Suprapubic skin (tissue), 4 donors: Measurements from ENCODE around the gene TAF9B. TPM values are rescaled to one million over a fixed set of nuclear protein-coding genes. Genes with fewer than 3 reads are reported as not detected.
"Not testable (repeated sequence)": the region's sequence is repeated elsewhere in the genome, so short reads cannot be mapped to it uniquely, and the experiment has no call there.

Experiments
- DNase-seq, 2 donors: peaks; one replicate each; pipeline ENCODE4 v3.0.0-alpha.2; 2019; ENCODE audit warnings: low spot score in 2 of 2
- H3K27ac ChIP-seq: fragments of 200-600 bp; sonication (generic); one replicate; pipeline ENCODE4 v1.5.1; 2019
- H3K27me3 ChIP-seq: fragments of 200-600 bp; sonication (generic); one replicate; pipeline ENCODE4 v1.5.1; 2019
- H3K36me3 ChIP-seq: fragments of 200-600 bp; sonication (generic); one replicate; pipeline ENCODE4 v1.5.1; 2019
- H3K4me1 ChIP-seq: fragments of 200-600 bp; sonication (generic); one replicate; pipeline ENCODE4 v1.5.1; 2019
- H3K4me3 ChIP-seq: fragments of 200-600 bp; sonication (generic); one replicate; pipeline ENCODE4 v1.5.1; 2019; ENCODE audit warnings: mild to moderate bottlenecking
- H3K9me3 ChIP-seq: fragments of 200-600 bp; sonication (generic); one replicate; pipeline ENCODE4 v1.5.1; 2019
- CTCF ChIP-seq, 2 donors: fragments of 200-600 bp in 1 of 2; fragments of 450-650 bp in 1 of 2; sonication (generic) in 1 of 2; IDR thresholded peaks; one replicate each; pipeline ENCODE4 v1.5.1; 2016 to 2019; ENCODE audit warnings: antibody characterized with exemption in 2 of 2, mild to moderate bottlenecking in 1 of 2, moderate library complexity in 1 of 2
- EP300 ChIP-seq: sonication (generic); formaldehyde crosslinking; IDR thresholded peaks from one replicate; pipeline ENCODE4 v1.6.1; 2017; ENCODE audit warnings: antibody characterized with exemption
- POLR2A ChIP-seq, 2 donors: fragments of 450-650 bp; IDR thresholded peaks; one replicate each; pipeline ENCODE4 v1.6.1; 2017; ENCODE audit warnings: antibody characterized with exemption in 2 of 2, mild to moderate bottlenecking in 2 of 2, moderate library complexity in 2 of 2
- POLR2AphosphoS5 ChIP-seq, 3 donors: sonication (generic); formaldehyde crosslinking; IDR thresholded peaks; one replicate each; pipeline ENCODE4 v1.6.1; 2017; ENCODE audit warnings: antibody characterized with exemption in 3 of 3
- WGBS: methylation state at CpG from one replicate; pipeline ENCODE4 v1.1.5; 2018; 5-methylcytosine and 5-hydroxymethylcytosine counted together
- total RNA-seq, 4 donors: library from RNA; depleted of rRNA; stranded (reverse); fragments of >200 nt; gene quantifications; one replicate each; pipeline ENCODE4 v1.1.0, GENCODE V29; 2016

The TAF9B gene
- total RNA-seq, 4 donors from 2014 or later = 8.9 to 14.2 (median 10.7) TPM

GRCh38 chrX:78102091-78102490, 37.4 kb downstream of the TAF9B start:
- DNase-seq = no peak
- Histone ChIP-seq H3K4me3 (no peak overlapping the region), H3K27ac (no peak overlapping the region), H3K27me3 (no peaks in the 10 kb centered on the region), H3K4me1 (peaks cover 19% of the 10 kb centered on the region), H3K9me3 (no peaks in the 10 kb centered on the region), H3K36me3 (no peaks in the 10 kb centered on the region)
- TF ChIP-seq EP300 (no peak), CTCF (IDR thresholded peaks at IDR 0.05) (no peak), POLR2A (IDR thresholded peaks at IDR 0.05) (no peak), POLR2AphosphoS5 (IDR thresholded peaks at IDR 0.05) (no peak)
- WGBS = 93% methylated on average over 1 of the region's 1 CpG

GRCh38 chrX:78098108-78098507, 41.3 kb downstream of the TAF9B start:
- H3K4me3 ChIP-seq = no peak overlapping the region
- no peaks in the 10 kb centered on the region for H3K27me3 ChIP-seq
- H3K9me3 ChIP-seq = no peaks in the 10 kb centered on the region
- no peak overlapping the region for H3K27ac ChIP-seq
- no peaks in the 10 kb centered on the region for H3K4me1 ChIP-seq
- no peak for DNase-seq
- no peaks in the 10 kb centered on the region for H3K36me3 ChIP-seq
- TF ChIP-seq POLR2AphosphoS5 (IDR thresholded peaks at IDR 0.05) (no peak), CTCF (IDR thresholded peaks at IDR 0.05) (no peak), POLR2A (IDR thresholded peaks at IDR 0.05) (no peak), EP300 (no peak)

DNA sequence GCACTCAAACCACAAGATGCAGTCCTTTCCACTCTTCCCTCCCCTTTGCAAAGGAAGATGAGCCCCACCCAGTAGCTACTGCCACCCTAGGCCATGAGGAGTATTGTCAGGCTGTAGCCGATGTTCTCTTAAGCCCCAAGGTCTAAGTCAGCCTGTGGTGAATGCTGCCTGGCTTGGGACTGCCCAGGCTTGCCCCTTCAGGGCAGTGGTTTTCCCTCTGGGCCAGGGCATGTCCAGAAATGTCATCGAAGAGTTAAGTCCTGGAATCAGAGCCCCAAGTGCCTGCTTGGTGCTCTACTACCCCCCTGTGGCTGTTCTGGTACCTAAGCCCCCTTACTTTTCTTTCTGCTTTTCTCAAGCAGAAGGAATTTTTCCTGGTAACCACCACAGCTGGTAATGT, 47.2 kb downstream of the TAF9B start:
- Histone ChIP-seq H3K4me1 (no peaks in the 10 kb centered on the region), H3K9me3 (no peaks in the 10 kb centered on the region), H3K27ac (no peak overlapping the region), H3K4me3 (no peak overlapping the region), H3K36me3 (no peaks in the 10 kb centered on the region), H3K27me3 (no peaks in the 10 kb centered on the region)
- no peak for DNase-seq
- WGBS = 30% methylated on average over 2 of the region's 2 CpGs
- TF ChIP-seq POLR2AphosphoS5 (IDR thresholded peaks at IDR 0.05) (no peak), CTCF (IDR thresholded peaks at IDR 0.05) (no peak), POLR2A (IDR thresholded peaks at IDR 0.05) (no peak), EP300 (no peak)

- not testable (repeated sequence) for DNase-seq, H3K36me3 ChIP-seq, H3K9me3 ChIP-seq, H3K4me3 ChIP-seq, H3K4me1 ChIP-seq, H3K27me3 ChIP-seq, H3K27ac ChIP-seq
- WGBS = 91% methylated on average over 6 of the region's 6 CpGs
Observed at GRCh38 chrX:78081413-78081812, 58.0 kb downstream of the TAF9B start.

Other genes starting within 250 kb of the TAF9B start
- gene MAGT1, start 244.2 kb downstream of the TAF9B start, total RNA-seq = 10 to 100 TPM; 30.8 to 45.5 (median 38.5) TPM
- 100 to 1,000 TPM; 215 to 403 (median 330) TPM for gene COX7B, start 240.2 kb downstream of the TAF9B start, total RNA-seq
- gene ATP7A, start 229.0 kb downstream of the TAF9B start, total RNA-seq = 10 to 100 TPM; 19.9 to 33.2 (median 26.8) TPM
- gene PGAM4, start 170.0 kb downstream of the TAF9B start, total RNA-seq = not detected
- gene PGK1, start 35.4 kb downstream of the TAF9B start, total RNA-seq = 100 to 1,000 TPM; 147 to 193 (median 170) TPM
- 1 to 10 TPM; 1.1 to 3.7 (median 2.1) TPM for gene CYSLTR1, start 188.0 kb upstream of the TAF9B start, total RNA-seq